Glomerular visceral epithelial cell (primary cell): ENCODE data around the gene YIPF7.

Experiments
- DNase-seq: peaks from one replicate; pipeline ENCODE4 v3.0.0-alpha.2; 2016; ENCODE audit errors: extremely low spot score

Gene YIPF7

GRCh38 chr4:44651425-44651824 is at the start of gene YIPF7:
YIPF7 (minus strand) TSS chr4:44651625; CDS start chr4:44650100, 1,525 bp downstream.
- no peak for DNase-seq

GRCh38 chr4:44701037-44701436 is 49.6 kb upstream of the YIPF7 start:
- no peak for DNase-seq

GRCh38 chr4:44700427-44700826 is 49.0 kb upstream of the YIPF7 start:
- DNase-seq, result no peak

GRCh38 chr4:44684648-44685047 is 33.2 kb upstream of the YIPF7 start:
- no peak for DNase-seq

DNA sequence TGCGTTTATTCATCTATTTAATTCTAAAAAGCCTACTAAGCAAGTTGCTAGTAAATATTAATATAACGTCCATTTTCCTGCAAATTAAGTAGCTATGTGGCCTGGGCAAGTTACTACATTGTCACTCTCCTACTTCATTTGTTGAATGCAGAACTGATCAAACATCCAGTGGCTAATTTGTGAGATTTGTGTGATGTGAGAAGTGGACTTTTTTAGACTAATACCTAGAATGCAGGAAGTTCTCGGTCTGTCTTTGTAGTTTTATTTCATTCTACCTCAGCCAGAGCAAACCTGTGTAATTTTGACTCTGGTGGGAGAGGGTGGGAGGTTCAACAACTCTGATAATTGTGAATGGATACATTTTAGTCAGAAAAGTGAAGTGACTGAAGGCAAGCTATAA is 27.6 kb upstream of the YIPF7 start:
- DNase-seq, result peak; percentile 2

- DNase-seq, result peak; percentile 86
Observed at GRCh38 chr4:44678094-44679041, 26.9 kb upstream of the YIPF7 start, which contains the start of gene GUF1. GUF1 (plus strand) TSS chr4:44678420; CDS start chr4:44678623, 203 bp downstream.

GRCh38 chr4:44675366-44675765 is 23.9 kb upstream of the YIPF7 start:
- DNase-seq, result no peak

DNA sequence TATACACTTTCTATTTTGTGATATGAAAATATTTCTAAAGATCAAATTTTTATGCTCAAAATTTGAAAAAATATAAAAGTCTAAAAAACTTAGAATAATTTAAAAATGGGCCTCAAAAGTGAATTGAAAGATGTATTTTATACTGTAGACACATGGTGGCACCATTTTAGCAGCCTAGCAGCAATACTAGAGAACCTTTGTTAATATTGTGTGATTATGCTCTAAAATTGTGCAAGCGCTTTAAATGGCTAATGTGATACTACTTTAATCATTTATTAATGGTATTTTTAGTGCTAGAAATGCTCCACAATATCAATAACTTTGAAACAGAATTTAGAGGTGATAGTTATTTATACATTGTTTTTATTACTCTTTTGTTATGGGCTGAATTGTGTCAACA is 23.0 kb upstream of the YIPF7 start:
- no peak for DNase-seq

DNA sequence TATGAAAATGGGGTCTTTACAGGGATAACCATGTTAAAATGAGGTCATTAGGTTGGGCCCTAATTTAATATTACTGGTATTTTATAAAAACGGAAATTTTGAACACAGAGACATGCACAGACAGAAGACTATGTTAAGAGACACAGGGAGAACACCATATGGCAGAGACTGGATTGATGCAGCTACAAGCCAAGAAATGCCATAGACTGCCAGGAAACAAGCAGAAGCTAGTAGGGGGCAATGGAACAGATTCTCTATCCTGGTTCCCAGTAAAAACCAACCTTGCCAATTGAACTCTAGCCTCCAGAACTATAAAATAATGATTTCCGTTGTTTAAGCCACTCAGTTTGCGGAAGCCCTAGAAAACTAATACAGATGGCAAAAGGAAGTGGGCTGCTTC is 20.2 kb upstream of the YIPF7 start:
- no peak for DNase-seq

DNA sequence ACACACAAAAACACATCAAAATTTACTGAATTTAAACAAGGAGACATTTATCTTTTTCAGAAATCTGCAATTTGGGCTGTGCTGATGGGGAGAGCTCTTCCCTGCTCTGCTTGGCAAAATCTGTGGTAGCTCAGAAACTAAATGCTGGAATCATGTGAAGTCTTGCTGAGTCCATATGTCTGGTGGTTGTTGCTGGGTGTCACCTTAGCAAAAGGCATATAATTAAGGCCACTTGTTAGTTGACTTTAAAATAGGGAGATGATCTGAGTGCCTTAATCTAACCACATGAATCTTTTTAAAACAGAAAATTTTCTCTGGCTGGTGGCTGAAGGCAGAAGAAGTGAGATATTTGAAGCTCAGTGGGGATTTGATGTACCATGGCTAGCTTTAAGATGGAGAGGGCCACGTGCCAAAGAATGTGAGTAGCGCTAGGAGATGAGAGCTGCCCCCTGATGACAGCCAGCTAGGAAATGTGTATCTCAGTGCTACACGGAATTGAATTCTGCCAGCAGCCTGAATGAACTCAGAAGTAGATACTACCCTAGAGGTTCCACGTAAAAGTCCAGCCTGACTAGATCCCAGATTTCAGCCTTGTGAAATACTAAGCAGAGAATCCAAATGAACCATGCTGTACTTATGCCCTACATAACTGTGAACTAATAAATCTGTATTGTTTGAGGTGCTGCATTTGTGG is 19.2 kb upstream of the YIPF7 start:
- DNase-seq, result no peak

GRCh38 chr4:44668526-44668925 is 17.1 kb upstream of the YIPF7 start:
- DNase-seq, result no peak

DNA sequence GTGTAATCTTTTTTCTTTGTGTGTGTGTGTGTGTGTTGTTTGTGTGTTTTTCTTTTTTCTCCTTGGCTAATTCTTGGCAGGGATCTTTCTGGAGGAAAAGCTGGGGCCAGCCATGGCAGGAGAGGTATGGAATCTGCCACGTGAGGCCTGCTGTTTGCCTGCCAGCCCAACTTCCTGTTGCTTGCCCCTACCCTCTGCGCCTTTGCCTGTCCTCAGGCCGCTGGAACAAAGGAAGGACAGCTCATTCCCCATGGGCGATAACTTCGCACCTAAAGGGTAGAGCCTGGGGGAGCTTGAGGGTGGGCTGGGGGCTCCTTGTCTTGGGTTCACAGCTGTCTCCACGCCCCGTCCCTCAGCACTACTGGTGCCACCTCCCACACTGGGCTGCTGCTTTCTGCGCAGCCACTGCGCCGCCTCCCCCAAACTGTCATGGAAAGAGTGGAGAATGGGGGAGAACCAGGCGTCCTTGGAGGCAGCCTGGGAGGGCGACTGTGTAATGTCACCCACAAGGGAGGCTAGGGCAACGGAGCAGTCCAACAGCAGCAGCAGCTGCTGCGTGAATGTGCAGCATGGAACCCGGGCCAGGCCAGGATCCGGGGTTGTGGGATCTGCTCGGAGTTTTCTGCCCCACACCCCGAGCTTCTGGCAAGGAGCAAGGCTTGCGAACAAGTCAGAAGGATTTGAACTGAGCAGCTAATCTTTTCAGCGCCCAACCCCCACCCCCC is 12.3 kb upstream of the YIPF7 start:
- no peak for DNase-seq

DNA sequence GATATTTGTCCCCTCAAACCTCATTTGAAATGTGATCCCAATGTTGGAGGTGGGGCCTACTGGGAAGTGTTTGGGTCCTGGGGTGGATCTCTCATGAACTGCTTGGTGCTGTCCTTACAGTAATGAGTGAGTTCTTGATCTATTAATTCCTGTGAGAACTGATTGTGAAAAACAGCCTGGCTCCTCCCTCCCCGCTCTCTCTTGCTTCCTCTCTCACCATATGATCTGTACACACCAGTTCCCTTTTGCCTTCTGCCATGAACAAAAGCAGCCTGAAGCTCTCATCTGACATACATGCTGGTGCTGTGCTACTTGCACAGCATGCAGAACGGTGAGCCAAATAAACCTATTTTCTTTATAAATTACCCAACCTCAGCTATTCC is 11.2 kb upstream of the YIPF7 start:
- DNase-seq, result no peak

GRCh38 chr4:44661940-44662622 is 10.7 kb upstream of the YIPF7 start:
- no peak for DNase-seq

DNA sequence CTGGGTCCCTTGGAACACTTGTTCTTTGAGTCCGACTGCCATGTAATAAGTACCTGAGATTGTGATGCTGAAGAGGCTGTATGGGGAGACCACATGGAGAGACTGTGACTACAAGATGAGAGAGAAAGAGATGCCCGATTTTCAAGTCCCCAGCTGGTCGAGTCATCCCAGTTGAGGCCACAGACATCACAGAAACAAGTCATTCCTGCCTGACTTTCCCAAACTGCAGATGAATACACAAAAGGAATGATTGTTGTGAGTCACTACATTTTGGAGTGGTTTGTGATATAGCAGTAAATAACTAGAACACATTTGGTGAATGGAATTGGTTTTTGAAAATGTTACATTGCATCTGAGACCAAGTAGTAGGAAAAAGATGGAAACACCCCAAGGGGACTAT is 9.0 kb upstream of the YIPF7 start:
- no peak for DNase-seq

DNA sequence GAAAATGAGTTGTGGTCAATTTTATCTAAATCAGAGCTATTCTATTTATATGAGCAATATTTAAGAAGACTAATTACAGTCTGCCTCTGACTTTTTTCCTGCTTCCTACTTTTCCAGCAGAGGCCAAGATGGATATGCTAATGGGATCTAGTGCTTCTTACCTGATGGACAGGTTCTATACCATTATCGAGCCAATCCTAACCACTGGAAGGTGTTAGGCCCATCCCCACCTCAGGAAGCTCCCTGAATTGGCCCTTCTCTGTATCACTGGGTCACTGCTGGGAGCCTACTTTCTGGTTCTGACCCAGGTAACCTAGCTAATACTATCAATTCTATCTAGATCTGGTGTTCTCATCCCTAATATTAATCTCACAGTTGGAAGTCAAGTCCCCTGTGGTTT is 577 bp upstream of the YIPF7 start:
- DNase-seq, result no peak

DNA sequence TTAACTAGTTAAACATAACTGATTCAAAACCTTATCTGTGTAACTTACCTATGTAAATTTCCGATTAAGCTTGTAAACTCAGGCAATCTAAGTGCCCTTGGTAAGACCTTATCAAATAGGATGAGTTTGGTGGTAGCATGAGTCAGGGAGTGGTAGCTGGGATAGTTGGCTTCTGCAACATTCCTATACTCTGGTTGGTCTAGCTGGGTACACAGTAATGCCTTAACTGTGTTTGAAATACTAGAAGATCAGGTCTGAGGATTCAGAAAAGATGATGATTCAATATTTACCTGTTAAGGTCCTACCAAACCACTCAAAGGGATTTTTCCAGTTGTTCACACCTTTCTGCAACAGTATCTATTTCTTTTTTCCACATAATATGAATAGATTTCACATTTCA is 5.3 kb downstream of the YIPF7 start:
- DNase-seq, result no peak

DNA sequence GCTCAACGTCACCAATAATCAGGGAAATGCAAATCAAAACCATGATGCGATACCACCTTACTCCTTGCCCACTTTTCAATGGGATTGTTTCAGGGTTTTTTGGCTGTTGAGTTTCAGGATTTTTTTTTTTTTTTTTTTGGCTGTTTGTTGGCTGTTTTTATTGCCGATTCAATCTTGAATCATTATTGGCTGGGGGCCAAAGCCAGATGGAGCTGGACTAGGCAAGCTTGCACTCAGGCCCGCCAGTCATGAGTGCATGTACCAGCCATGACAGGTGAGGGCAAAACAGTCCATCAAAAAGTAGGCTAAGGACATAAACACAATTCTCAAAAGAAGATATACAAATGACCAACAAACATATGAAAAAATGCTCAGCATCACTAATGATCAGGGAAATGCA is 13.3 kb downstream of the YIPF7 start:
- DNase-seq, result no peak

- no peak for DNase-seq
Observed at GRCh38 chr4:44632733-44633132, 18.7 kb downstream of the YIPF7 start.

DNA sequence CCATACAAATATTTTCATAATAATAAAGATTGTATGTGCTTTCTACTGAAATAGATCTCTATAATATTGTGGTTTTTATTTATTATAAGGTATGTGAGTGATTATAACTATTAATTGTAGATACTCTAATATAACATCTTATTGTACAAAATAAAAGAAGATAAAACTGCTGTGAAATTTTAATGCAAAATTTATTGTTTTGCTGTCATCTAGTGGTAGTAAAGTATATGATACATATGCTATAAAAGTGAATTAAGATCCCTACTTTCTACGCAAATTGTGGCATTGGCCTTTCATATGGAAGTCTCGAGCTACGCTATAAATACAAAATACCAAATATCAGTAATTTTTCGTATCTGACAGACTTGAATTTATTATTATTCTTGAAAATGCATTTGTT is 19.3 kb downstream of the YIPF7 start:
- no peak for DNase-seq

DNA sequence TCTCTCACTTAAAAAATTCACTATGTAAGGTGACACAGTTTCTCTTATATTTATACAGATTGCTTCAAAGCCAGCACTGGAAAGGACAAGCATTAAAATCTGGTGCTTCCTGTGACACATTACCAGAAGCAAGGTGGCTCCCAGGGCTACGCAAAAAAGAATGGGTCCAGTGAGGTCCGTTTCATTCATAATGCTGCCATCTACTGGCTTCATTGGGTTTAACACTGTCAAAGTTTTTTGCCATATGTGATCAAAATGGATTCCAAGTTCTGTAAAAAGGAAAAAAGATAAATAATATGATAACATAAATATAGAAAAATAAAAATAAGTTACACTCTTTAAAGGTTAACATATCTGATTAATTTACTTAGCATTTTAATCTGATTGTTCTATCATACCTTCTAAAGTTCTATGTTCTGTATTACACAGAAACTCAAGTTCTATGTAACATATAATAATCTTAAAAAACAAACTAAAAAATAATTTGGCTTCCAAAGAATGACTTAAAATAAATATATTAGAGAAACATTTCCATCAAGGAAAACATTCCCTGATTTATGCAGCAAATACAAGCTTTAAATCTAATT is 22.1 kb downstream of the YIPF7 start:
- peak; percentile 53 for DNase-seq
